GM13977 (cell line): ENCODE measurements around the gene SH3PXD2A.

ENCODE experiments used
- DNase-seq: peaks from one replicate; pipeline ENCODE4 v3.0.0; 2012; ENCODE audit warnings: low spot score
- CTCF ChIP-seq: IDR thresholded peaks from 2 replicates; pipeline ENCODE4 v1.5.1; 2012; ENCODE audit warnings: mild to moderate bottlenecking, control low read depth; ENCODE audit not compliant: insufficient read depth; ENCODE audit errors: extremely low read depth, missing control alignments
- in situ Hi-C: fragments of 300-500 bp; cut with MboI; formaldehyde crosslinking; loops from one replicate; pipeline ENCODE4 v1.12.0; 2022; ENCODE audit warnings: low sequenced_read_pairs, low pct_unique_long_range_greater_than_20kb, mixed read lengths, inconsistent platforms; ENCODE audit not compliant: unreplicated experiment

The SH3PXD2A gene

GRCh38 chr10:103799341-103799740 lies 56.0 kb downstream of the SH3PXD2A start:
- TF ChIP-seq CTCF = no peak
- in situ Hi-C loops = no loop called here
- no peak for DNase-seq

GRCh38 chr10:103798511-103798910 lies 56.9 kb downstream of the SH3PXD2A start:
- in situ Hi-C loops = no loop called here
- no peak for DNase-seq
- TF ChIP-seq CTCF = no peak

- DNase-seq = no peak
- no peak for TF ChIP-seq CTCF
- in situ Hi-C loops = no loop called here
Measured at GRCh38 chr10:103797857-103798256, 57.5 kb downstream of the SH3PXD2A start.

GRCh38 chr10:103795634-103796270 lies 59.6 kb downstream of the SH3PXD2A start:
- in situ Hi-C loops = no loop called here
- TF ChIP-seq CTCF = no peak

GRCh38 chr10:103794996-103795395 lies 60.4 kb downstream of the SH3PXD2A start:
- DNase-seq = no peak
- TF ChIP-seq CTCF = no peak
- in situ Hi-C loops = no loop called here

More at GRCh38 chr10:103795634-103796270, 59.6 kb downstream of the SH3PXD2A start:
- DNase-seq = no peak

- no peak for TF ChIP-seq CTCF
- in situ Hi-C loops = no loop called here
- no peak for DNase-seq
Measured at GRCh38 chr10:103793920-103794883, 61.2 kb downstream of the SH3PXD2A start.
